Measurements from ENCODE around the gene PRUNE2. TPM values are rescaled to one million over a fixed set of nuclear protein-coding genes. Genes with fewer than 3 reads are reported as not detected.

Gene PRUNE2
- total RNA-seq, 1 experiment from 2014 or later = 0.59 TPM

DNA sequence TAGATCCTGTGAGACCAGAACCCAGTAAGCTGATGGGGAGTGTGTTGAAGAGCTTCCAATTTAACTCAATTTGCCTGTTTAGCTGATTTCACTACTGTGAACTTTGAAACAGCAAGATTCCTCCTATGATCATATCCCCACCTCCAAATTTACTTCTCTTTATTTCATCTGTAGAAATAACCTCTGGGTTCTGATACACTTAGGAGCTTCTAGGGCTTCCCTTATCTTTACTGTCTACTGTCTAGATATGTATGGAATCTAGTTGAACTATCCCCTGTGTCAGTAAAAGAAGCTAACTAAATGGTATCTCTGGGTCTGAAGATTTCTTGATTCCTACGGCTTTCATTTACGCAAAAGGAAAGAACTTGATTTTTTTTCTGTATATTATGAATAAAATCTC lies 330.2 kb downstream of the PRUNE2 start:
- H3K4me1 ChIP-seq (ENCODE audit: control insufficient read depth in 1 of 2, insufficient read depth in 2 of 2, low read length in 2 of 2) = no peaks in the 10 kb centered on the region
- DNase-seq (ENCODE audit: low read depth, low spot score) (no peak), ATAC-seq (no peak)
- no peak overlapping the region for H3K27ac ChIP-seq (ENCODE audit: low read depth, low read length)
- RAD21 ChIA-PET (ENCODE audit: low non-redundant PET in 1 of 2, low total read pairs in 2 of 2, uncharacterized antibody in 2 of 2, unreplicated experiment in 2 of 2) = no interaction called here
- H4K20me1 ChIP-seq (ENCODE audit: insufficient read depth) = no peaks in the 10 kb centered on the region
- POLR2A ChIA-PET = no interaction called here
- intact Hi-C loops (cut with micrococcal nuclease) = no loop called here
- no peaks in the 10 kb centered on the region for H3K36me3 ChIP-seq (ENCODE audit: control insufficient read depth in 1 of 2, insufficient read depth in 2 of 2, low read length in 2 of 2)
- H3K27me3 ChIP-seq (ENCODE audit: insufficient read depth, low read length) = no peaks in the 10 kb centered on the region
- H3K9ac ChIP-seq (ENCODE audit: low read length) = no peak overlapping the region
- no peak for TF ChIP-seq CBX3 (IDR thresholded peaks at IDR 0.05; ENCODE audit: low read depth)
- no peak for TF ChIP-seq FOSL1 (IDR thresholded peaks at IDR 0.05; ENCODE audit: low read depth)
- TF ChIP-seq SRF (IDR thresholded peaks at IDR 0.05; ENCODE audit: low read depth) = no peak
- TF ChIP-seq EZH2phosphoT487 (IDR thresholded peaks at IDR 0.05; ENCODE audit: borderline replicate concordance) = no peak
- TF ChIP-seq, protein P1, sequence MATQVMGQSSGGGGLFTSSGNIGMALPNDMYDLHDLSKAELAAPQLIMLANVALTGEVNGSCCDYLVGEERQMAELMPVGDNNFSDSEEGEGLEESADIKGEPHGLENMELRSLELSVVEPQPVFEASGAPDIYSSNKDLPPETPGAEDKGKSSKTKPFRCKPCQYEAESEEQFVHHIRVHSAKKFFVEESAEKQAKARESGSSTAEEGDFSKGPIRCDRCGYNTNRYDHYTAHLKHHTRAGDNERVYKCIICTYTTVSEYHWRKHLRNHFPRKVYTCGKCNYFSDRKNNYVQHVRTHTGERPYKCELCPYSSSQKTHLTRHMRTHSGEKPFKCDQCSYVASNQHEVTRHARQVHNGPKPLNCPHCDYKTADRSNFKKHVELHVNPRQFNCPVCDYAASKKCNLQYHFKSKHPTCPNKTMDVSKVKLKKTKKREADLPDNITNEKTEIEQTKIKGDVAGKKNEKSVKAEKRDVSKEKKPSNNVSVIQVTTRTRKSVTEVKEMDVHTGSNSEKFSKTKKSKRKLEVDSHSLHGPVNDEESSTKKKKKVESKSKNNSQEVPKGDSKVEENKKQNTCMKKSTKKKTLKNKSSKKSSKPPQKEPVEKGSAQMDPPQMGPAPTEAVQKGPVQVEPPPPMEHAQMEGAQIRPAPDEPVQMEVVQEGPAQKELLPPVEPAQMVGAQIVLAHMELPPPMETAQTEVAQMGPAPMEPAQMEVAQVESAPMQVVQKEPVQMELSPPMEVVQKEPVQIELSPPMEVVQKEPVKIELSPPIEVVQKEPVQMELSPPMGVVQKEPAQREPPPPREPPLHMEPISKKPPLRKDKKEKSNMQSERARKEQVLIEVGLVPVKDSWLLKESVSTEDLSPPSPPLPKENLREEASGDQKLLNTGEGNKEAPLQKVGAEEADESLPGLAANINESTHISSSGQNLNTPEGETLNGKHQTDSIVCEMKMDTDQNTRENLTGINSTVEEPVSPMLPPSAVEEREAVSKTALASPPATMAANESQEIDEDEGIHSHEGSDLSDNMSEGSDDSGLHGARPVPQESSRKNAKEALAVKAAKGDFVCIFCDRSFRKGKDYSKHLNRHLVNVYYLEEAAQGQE (IDR thresholded peaks at IDR 0.05; ENCODE audit: low read depth) = no peak
- no peak for TF ChIP-seq SIN3A (IDR thresholded peaks at IDR 0.05; ENCODE audit: low read depth)
- no peak for TF ChIP-seq ZFX (IDR thresholded peaks at IDR 0.05)
- TF ChIP-seq, protein P2, sequence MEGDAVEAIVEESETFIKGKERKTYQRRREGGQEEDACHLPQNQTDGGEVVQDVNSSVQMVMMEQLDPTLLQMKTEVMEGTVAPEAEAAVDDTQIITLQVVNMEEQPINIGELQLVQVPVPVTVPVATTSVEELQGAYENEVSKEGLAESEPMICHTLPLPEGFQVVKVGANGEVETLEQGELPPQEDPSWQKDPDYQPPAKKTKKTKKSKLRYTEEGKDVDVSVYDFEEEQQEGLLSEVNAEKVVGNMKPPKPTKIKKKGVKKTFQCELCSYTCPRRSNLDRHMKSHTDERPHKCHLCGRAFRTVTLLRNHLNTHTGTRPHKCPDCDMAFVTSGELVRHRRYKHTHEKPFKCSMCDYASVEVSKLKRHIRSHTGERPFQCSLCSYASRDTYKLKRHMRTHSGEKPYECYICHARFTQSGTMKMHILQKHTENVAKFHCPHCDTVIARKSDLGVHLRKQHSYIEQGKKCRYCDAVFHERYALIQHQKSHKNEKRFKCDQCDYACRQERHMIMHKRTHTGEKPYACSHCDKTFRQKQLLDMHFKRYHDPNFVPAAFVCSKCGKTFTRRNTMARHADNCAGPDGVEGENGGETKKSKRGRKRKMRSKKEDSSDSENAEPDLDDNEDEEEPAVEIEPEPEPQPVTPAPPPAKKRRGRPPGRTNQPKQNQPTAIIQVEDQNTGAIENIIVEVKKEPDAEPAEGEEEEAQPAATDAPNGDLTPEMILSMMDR (IDR thresholded peaks at IDR 0.05 in 2 of 3, conservative IDR thresholded peaks at IDR 0.05 in 1 of 3; ENCODE audit: borderline replicate concordance in 1 of 3, insufficient read depth in 1 of 3, low read depth in 2 of 3, low read length in 2 of 3) = no peak
- no peak for TF ChIP-seq POLR2AphosphoS5 (IDR thresholded peaks at IDR 0.05; ENCODE audit: low read depth, low read length)
- no peak for TF ChIP-seq JUND (IDR thresholded peaks at IDR 0.05)
- TF ChIP-seq ELF1 (IDR thresholded peaks at IDR 0.05; ENCODE audit: borderline replicate concordance, low read depth) = no peak
- TF ChIP-seq EGR1 (IDR thresholded peaks at IDR 0.05; ENCODE audit: low read depth) = no peak
- no peak for TF ChIP-seq POLR2A (IDR thresholded peaks at IDR 0.05; ENCODE audit: borderline replicate concordance, extremely low read depth, insufficient read depth, insufficient read length)
- TF ChIP-seq, protein P3, sequence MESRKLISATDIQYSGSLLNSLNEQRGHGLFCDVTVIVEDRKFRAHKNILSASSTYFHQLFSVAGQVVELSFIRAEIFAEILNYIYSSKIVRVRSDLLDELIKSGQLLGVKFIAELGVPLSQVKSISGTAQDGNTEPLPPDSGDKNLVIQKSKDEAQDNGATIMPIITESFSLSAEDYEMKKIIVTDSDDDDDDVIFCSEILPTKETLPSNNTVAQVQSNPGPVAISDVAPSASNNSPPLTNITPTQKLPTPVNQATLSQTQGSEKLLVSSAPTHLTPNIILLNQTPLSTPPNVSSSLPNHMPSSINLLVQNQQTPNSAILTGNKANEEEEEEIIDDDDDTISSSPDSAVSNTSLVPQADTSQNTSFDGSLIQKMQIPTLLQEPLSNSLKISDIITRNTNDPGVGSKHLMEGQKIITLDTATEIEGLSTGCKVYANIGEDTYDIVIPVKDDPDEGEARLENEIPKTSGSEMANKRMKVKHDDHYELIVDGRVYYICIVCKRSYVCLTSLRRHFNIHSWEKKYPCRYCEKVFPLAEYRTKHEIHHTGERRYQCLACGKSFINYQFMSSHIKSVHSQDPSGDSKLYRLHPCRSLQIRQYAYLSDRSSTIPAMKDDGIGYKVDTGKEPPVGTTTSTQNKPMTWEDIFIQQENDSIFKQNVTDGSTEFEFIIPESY (IDR thresholded peaks at IDR 0.05; ENCODE audit: extremely low read depth, insufficient replicate concordance, low read length) = no peak
- TF ChIP-seq RAD21 (IDR thresholded peaks at IDR 0.05; ENCODE audit: low read depth) = no peak
- no peak for TF ChIP-seq SP1 (IDR thresholded peaks at IDR 0.05; ENCODE audit: low read depth)
- no peaks in the 10 kb centered on the region for H3K9me3 ChIP-seq (ENCODE audit: control insufficient read depth in 1 of 2, insufficient read depth in 1 of 2, low read depth in 1 of 2, low read length in 2 of 2)
- no TSS peak for BruUV-seq (replicated peaks)
- CTCF ChIA-PET = no interaction called here
- H2AFZ ChIP-seq (ENCODE audit: low read depth, low read length, poor library complexity, severe bottlenecking) = no peak overlapping the region
- H3K9me2 ChIP-seq (ENCODE audit: insufficient read depth) = no peaks in the 10 kb centered on the region
- no peak overlapping the region for H3K4me2 ChIP-seq (ENCODE audit: low read length)
- H3K4me3 ChIP-seq (replicated peaks in 1 of 2; ENCODE audit: low read depth in 1 of 2, low read length in 2 of 2) = no peak overlapping the region
- H3K79me2 ChIP-seq (ENCODE audit: insufficient read depth, low read length) = no peaks in the 10 kb centered on the region

Measured in HCT116 (cell line).